Uterus (tissue), 2 donors: ENCODE data around the gene SERPINF2.
"Not testable (repeated sequence)": the region's sequence is repeated elsewhere in the genome, so short reads cannot be mapped to it uniquely, and the experiment has no call there.

Source experiments
- CTCF ChIP-seq, 4 experiments: fragments of 200-600 bp in 2 of 4; fragments of 450-650 bp in 2 of 4; sonication (generic) in 2 of 4; IDR thresholded peaks; one replicate each; pipeline ENCODE4 v1.5.1; 2016 to 2019; ENCODE audit warnings: antibody characterized with exemption in 4 of 4, mild to moderate bottlenecking in 2 of 4, moderate library complexity in 1 of 4
- POLR2A ChIP-seq, 2 donors: fragments of 450-650 bp; IDR thresholded peaks; one replicate each; pipeline ENCODE4 v1.6.1; 2016; ENCODE audit warnings: antibody characterized with exemption in 2 of 2, mild to moderate bottlenecking in 1 of 2, moderate library complexity in 1 of 2

GRCh38 chr17:1708791-1709346, 33.8 kb upstream of the SERPINF2 start:
- TF ChIP-seq CTCF, POLR2A (IDR thresholded peaks at IDR 0.05): not testable (repeated sequence)
